Measurements from ENCODE around the gene GLB1L3.
A peak's percentile ranks its signal among the peaks of the same experiment; 100 is the strongest.

GLB1L3 gene

GRCh38 chr11:134346101-134346975 is 70.2 kb downstream of the GLB1L3 start:
- DNase-seq = no peak

GRCh38 chr11:134346976-134347350 is 70.8 kb downstream of the GLB1L3 start:
- DNase-seq = no peak

- DNase-seq = no peak
These were observed 71.3 kb downstream of the GLB1L3 start for GRCh38 chr11:134347441-134347840.

- DNase-seq = no peak
These were observed 73.1 kb downstream of the GLB1L3 start for GRCh38 chr11:134349109-134349801.

- no peak for DNase-seq
These were observed 73.7 kb downstream of the GLB1L3 start for GRCh38 chr11:134349802-134350355.

- no peak for DNase-seq
These were observed 74.2 kb downstream of the GLB1L3 start for GRCh38 chr11:134350381-134350780.

GRCh38 chr11:134352111-134352510 is 75.9 kb downstream of the GLB1L3 start:
- no peak for DNase-seq

- no peak for DNase-seq
These were observed 79.0 kb downstream of the GLB1L3 start for GRCh38 chr11:134355136-134355535.

- DNase-seq = no peak
These were observed 79.5 kb downstream of the GLB1L3 start for GRCh38 chr11:134355656-134356055.

- no peak for DNase-seq
These were observed 80.7 kb downstream of the GLB1L3 start for GRCh38 chr11:134356656-134357544.

GRCh38 chr11:134357545-134357839 is 81.3 kb downstream of the GLB1L3 start:
- DNase-seq = no peak

- no peak for DNase-seq
These were observed 82.1 kb downstream of the GLB1L3 start for GRCh38 chr11:134358165-134358855.

GRCh38 chr11:134358856-134359490 is 82.8 kb downstream of the GLB1L3 start:
- no peak for DNase-seq

- no peak for DNase-seq
These were observed 83.5 kb downstream of the GLB1L3 start for GRCh38 chr11:134359646-134360045.

GRCh38 chr11:134360050-134360835 is 84.1 kb downstream of the GLB1L3 start:
- peak; percentile 60 for DNase-seq

- no peak for DNase-seq
These were observed 85.5 kb downstream of the GLB1L3 start for GRCh38 chr11:134361661-134362060.

- DNase-seq = no peak
These were observed 86.2 kb downstream of the GLB1L3 start for GRCh38 chr11:134362192-134362901.

GRCh38 chr11:134363161-134363560 is 87.0 kb downstream of the GLB1L3 start:
- no peak for DNase-seq

GRCh38 chr11:134363592-134363991 is 87.4 kb downstream of the GLB1L3 start:
- no peak for DNase-seq

GRCh38 chr11:134364261-134364660 is 88.1 kb downstream of the GLB1L3 start:
- DNase-seq = no peak
